Natural killer cell (primary cell): Measurements from ENCODE around the gene ADGRF1. TPM values are rescaled to one million over a fixed set of nuclear protein-coding genes. Genes with fewer than 3 reads are reported as not detected.

Experiments
- ATAC-seq, 3 donors: fragments of 150-1000 bp in 2 of 3; fragments of 200-7000 bp in 1 of 3; cut with Tn5 transposase; 1 replicate in 1 of 3; 2 replicates in 2 of 3; pipeline ENCODE4 v1.10.0; 2021; ENCODE audit warnings: mild to moderate bottlenecking in 2 of 3, moderate library complexity in 2 of 3
- DNase-seq, 2 donors: peaks; one replicate each; pipeline versions ENCODE4 v3.0.0 to v3.0.0-alpha.2; 2013 to 2021; ENCODE audit warnings: mixed read lengths in 1 of 2
- H3K27ac ChIP-seq: one replicate; pipeline ENCODE4 v1.5.1; 2013; ENCODE audit warnings: mild to moderate bottlenecking, low read length
- H3K27me3 ChIP-seq: one replicate; pipeline ENCODE4 v1.6.1; 2013; ENCODE audit warnings: low read length; ENCODE audit not compliant: control insufficient read depth, insufficient read depth
- H3K36me3 ChIP-seq: one replicate; pipeline ENCODE4 v1.6.1; 2013; ENCODE audit warnings: low read length; ENCODE audit not compliant: control insufficient read depth, insufficient read depth
- H3K4me1 ChIP-seq: one replicate; pipeline ENCODE4 v1.6.1; 2013; ENCODE audit warnings: low read length; ENCODE audit not compliant: control insufficient read depth, insufficient read depth
- H3K4me3 ChIP-seq: one replicate; pipeline ENCODE4 v1.5.1; 2013; ENCODE audit warnings: low read length
- H3K9me3 ChIP-seq: one replicate; pipeline ENCODE4 v1.6.1; 2013; ENCODE audit warnings: low read length; ENCODE audit not compliant: control insufficient read depth, insufficient read depth
- H3K27ac Mint-ChIP-seq, 2 donors: one replicate each; pipeline ENCODE4 v1.8.0; 2022; ENCODE audit warnings: mild to moderate bottlenecking in 2 of 2, mixed read lengths in 2 of 2, moderate library complexity in 1 of 2
- H3K27me3 Mint-ChIP-seq, 2 donors: one replicate each; pipeline ENCODE4 v1.8.0; 2022; ENCODE audit warnings: low read depth in 2 of 2, mixed read lengths in 2 of 2
- H3K36me3 Mint-ChIP-seq: one replicate; pipeline ENCODE4 v1.8.0; 2022; ENCODE audit warnings: mixed read lengths
- H3K4me1 Mint-ChIP-seq, 2 donors: one replicate each; pipeline ENCODE4 v1.8.0; 2022; ENCODE audit warnings: mixed read lengths in 2 of 2
- H3K4me3 Mint-ChIP-seq: one replicate; pipeline ENCODE4 v1.8.0; 2022; ENCODE audit warnings: mild to moderate bottlenecking, moderate library complexity, mixed read lengths
- H3K9me3 Mint-ChIP-seq, 2 donors: one replicate each; pipeline ENCODE4 v1.8.0; 2022; ENCODE audit warnings: mixed read lengths in 2 of 2
- WGBS: methylation state at CpG from one replicate; pipeline ENCODE4 v1.1.7; 2013; ENCODE audit warnings: missing lambda C conversion rate; ENCODE audit not compliant: insufficient coverage; 5-methylcytosine and 5-hydroxymethylcytosine counted together
- intact Hi-C: fragments of 100-400 bp; cut with micrococcal nuclease; formaldehyde crosslinking; loops from one replicate; pipeline ENCODE4 v1.14.2; 2022
- total RNA-seq, 4 donors: library from RNA; stranded (reverse); fragments of 120-200 nt in 1 of 4; gene quantifications; one replicate each; pipeline versions ENCODE4 v1.2.3 to v1.2.4, GENCODE V29; 2013 to 2022
- TF ChIP-seq, protein P1 (sequence below): fragments of 200-600 bp; IDR thresholded peaks from one replicate; pipeline ENCODE4 v1.8.0; 2022; ENCODE audit warnings: antibody characterized with exemption

ADGRF1 gene
- total RNA-seq, 3 donors from 2014 or later (not counting 1 experiment from before 2014, with no cell fraction given), result not detected

DNA sequence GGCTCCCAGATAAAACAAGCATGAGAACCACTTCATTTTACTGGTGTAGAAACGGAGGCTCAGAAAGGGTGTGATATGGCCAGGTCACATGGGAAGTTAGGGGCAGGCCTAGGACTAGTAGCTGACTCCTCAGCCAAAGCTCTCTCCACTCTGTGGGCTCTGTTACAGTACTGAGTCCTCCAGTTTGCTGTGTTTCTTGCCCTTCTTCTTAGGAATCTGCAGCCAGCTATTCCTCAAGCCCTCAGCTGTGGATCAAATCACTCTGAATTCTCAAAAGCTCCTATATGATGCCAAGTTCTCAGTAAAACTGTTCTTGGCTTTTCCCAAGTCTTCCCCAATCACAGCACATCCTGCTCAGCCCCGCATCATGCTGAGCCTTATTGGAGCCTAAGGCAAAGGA, 42.5 kb upstream of the ADGRF1 start:
- Mint-ChIP-seq H3K4me3 (no peak overlapping the region), H3K36me3 (no peaks in the 10 kb centered on the region), H3K9me3 (no peaks in the 10 kb centered on the region), H3K4me1 (no peaks in the 10 kb centered on the region), H3K27me3 (no peaks in the 10 kb centered on the region), H3K27ac (no peak overlapping the region)
- TF ChIP-seq, protein P1, sequence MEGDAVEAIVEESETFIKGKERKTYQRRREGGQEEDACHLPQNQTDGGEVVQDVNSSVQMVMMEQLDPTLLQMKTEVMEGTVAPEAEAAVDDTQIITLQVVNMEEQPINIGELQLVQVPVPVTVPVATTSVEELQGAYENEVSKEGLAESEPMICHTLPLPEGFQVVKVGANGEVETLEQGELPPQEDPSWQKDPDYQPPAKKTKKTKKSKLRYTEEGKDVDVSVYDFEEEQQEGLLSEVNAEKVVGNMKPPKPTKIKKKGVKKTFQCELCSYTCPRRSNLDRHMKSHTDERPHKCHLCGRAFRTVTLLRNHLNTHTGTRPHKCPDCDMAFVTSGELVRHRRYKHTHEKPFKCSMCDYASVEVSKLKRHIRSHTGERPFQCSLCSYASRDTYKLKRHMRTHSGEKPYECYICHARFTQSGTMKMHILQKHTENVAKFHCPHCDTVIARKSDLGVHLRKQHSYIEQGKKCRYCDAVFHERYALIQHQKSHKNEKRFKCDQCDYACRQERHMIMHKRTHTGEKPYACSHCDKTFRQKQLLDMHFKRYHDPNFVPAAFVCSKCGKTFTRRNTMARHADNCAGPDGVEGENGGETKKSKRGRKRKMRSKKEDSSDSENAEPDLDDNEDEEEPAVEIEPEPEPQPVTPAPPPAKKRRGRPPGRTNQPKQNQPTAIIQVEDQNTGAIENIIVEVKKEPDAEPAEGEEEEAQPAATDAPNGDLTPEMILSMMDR, result no peak
- Histone ChIP-seq H3K36me3 (no peaks in the 10 kb centered on the region), H3K27ac (no peak overlapping the region), H3K9me3 (no peaks in the 10 kb centered on the region), H3K4me1 (no peaks in the 10 kb centered on the region), H3K4me3 (no peak overlapping the region), H3K27me3 (no peaks in the 10 kb centered on the region)
- ATAC-seq, result no peak
- DNase-seq, result no peak
- intact Hi-C loops, result no loop called here
- WGBS, result 79% methylated on average over 2 of the region's 2 CpGs

DNA sequence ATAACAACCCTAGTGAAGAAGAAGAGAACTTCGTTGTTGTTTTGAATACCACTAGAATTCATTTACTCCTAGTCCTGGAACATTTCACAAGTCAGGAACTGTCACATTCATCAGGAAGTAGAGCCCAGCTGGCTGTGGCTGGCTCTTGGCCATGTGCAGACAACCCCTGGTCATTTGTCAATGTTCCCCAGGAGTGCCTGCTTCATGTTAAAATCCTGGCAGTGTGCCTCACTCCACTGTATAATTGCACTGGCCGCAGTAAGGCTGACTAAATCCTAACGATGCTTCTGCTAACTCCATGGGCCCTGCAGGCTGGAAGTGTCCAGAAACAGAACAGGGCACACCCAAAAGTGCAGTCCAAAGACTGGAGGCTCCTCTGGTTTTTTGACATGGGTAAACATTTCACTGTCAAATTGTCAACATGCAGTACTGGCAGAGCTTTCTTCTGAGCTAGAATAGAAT, 41.5 kb upstream of the ADGRF1 start:
- Histone ChIP-seq H3K4me1 (no peaks in the 10 kb centered on the region), H3K4me3 (no peak overlapping the region), H3K27ac (no peak overlapping the region), H3K36me3 (no peaks in the 10 kb centered on the region), H3K27me3 (no peaks in the 10 kb centered on the region), H3K9me3 (no peaks in the 10 kb centered on the region)
- Mint-ChIP-seq H3K36me3 (no peaks in the 10 kb centered on the region), H3K4me1 (no peaks in the 10 kb centered on the region), H3K27me3 (no peaks in the 10 kb centered on the region), H3K4me3 (no peak overlapping the region), H3K9me3 (no peaks in the 10 kb centered on the region), H3K27ac (no peak overlapping the region)
- intact Hi-C loops, result no loop called here
- TF ChIP-seq, protein P1, result no peak
- DNase-seq (no peak), ATAC-seq (no peak)
- WGBS, result 32% methylated on average over 2 of the region's 3 CpGs

GRCh38 chr6:47080083-47080596, 38.0 kb upstream of the ADGRF1 start:
- Histone ChIP-seq H3K36me3 (no peaks in the 10 kb centered on the region), H3K4me1 (no peaks in the 10 kb centered on the region), H3K9me3 (no peaks in the 10 kb centered on the region), H3K27me3 (no peaks in the 10 kb centered on the region), H3K4me3 (no peak overlapping the region), H3K27ac (no peak overlapping the region)
- Mint-ChIP-seq H3K27ac (no peak overlapping the region), H3K9me3 (no peaks in the 10 kb centered on the region), H3K4me3 (no peak overlapping the region), H3K4me1 (no peaks in the 10 kb centered on the region), H3K27me3 (peaks cover 0 to 1% of the 10 kb centered on the region in 2 donors), H3K36me3 (no peaks in the 10 kb centered on the region)
- WGBS, result 93% methylated on average over 5 of the region's 5 CpGs
- intact Hi-C loops, result no loop called here
- TF ChIP-seq, protein P1, result no peak
- ATAC-seq (peak in 1 of 3 donors; percentile 11), DNase-seq (no peak)

GRCh38 chr6:47079638-47080037, 37.5 kb upstream of the ADGRF1 start:
- Mint-ChIP-seq H3K36me3 (no peaks in the 10 kb centered on the region), H3K4me3 (no peak overlapping the region), H3K4me1 (no peaks in the 10 kb centered on the region), H3K27me3 (peaks cover 0 to 4% of the 10 kb centered on the region in 2 donors), H3K9me3 (no peaks in the 10 kb centered on the region), H3K27ac (no peak overlapping the region)
- WGBS, result 92% methylated on average over 7 of the region's 7 CpGs
- intact Hi-C loops, result no loop called here
- no peaks in the 10 kb centered on the region for H3K9me3 ChIP-seq
- DNase-seq, result no peak
- TF ChIP-seq, protein P1, result no peak
- no peak overlapping the region for H3K4me3 ChIP-seq
- H3K36me3 ChIP-seq, result no peaks in the 10 kb centered on the region
- no peaks in the 10 kb centered on the region for H3K4me1 ChIP-seq
- no peak overlapping the region for H3K27ac ChIP-seq
- no peaks in the 10 kb centered on the region for H3K27me3 ChIP-seq
- no peak for ATAC-seq
